ENCODE measurements around the gene GLYATL1. TPM values are rescaled to one million over a fixed set of nuclear protein-coding genes. Genes with fewer than 3 reads are reported as not detected.

GLYATL1 gene, protein sequence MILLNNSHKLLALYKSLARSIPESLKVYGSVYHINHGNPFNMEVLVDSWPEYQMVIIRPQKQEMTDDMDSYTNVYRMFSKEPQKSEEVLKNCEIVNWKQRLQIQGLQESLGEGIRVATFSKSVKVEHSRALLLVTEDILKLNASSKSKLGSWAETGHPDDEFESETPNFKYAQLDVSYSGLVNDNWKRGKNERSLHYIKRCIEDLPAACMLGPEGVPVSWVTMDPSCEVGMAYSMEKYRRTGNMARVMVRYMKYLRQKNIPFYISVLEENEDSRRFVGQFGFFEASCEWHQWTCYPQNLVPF
- 0.76 TPM in 1 of 2 replicates, not detected in the other for total RNA-seq

GRCh38 chr11:58939277-58939676 is at the start of gene GLYATL1:
TSS of gene GLYATL1 (plus strand) at chr11:58939488. CDS start at chr11:58947088, 7,600 bp downstream.

Other genes starting within 250 kb of the GLYATL1 start
- gene GLYAT, start 207.5 kb upstream of the GLYATL1 start, total RNA-seq, result 0.65 TPM in 1 of 2 replicates, not detected in the other
- gene GLYATL2, start 94.8 kb upstream of the GLYATL1 start, total RNA-seq, result 0.22 TPM in 1 of 2 replicates, not detected in the other
- gene GLYATL1B, start 146.8 kb downstream of the GLYATL1 start, total RNA-seq, result not detected in 2 replicates
- gene FAM111B, start 167.7 kb downstream of the GLYATL1 start, total RNA-seq, result 2.2 and 5.9 TPM in 2 replicates
- gene FAM111A, start 203.4 kb downstream of the GLYATL1 start, total RNA-seq, result 22.8 and 28.3 TPM in 2 replicates
- 9.0 and 16.1 TPM in 2 replicates for gene DTX4, start 232.6 kb downstream of the GLYATL1 start, total RNA-seq